ENCODE measurements around the gene LEP.

DNA sequence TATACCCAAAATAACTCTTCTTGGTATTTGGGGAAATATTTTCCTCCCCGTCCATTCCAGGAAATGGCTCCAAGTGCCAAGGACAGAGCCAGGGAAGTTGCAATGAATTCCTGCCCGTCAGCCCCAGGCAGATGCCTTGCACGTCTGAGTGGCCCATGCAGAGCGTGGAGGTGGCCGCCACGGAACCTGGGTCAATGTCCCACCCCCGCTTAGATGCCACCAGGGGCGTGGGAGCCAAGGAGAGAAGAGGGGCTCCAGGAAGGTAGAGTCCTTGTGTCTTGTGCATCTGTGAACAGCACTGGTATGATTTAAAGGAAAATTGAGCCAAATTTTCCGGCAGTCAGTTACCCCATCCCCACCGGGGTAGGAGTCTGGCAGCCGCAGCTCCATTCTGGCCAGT lies 1.6 kb downstream of the LEP start:
- TF ChIP-seq CTCF (IDR thresholded peaks at IDR 0.05) (no peak), POLR2A (IDR thresholded peaks at IDR 0.05) (no peak)

All from esophagus squamous epithelium (tissue), 4 donors.